OCI-LY1 (cell line): ENCODE results near the gene RDH14.

Source experiments
- H2AFZ ChIP-seq: fragments of 200-600 bp; sonication (generic), shearing (Covaris generic); 2 replicates; pipeline ENCODE4 v1.6.0; 2014; ENCODE audit warnings: antibody characterized with exemption, mild to moderate bottlenecking, low read length
- H3F3A ChIP-seq: fragments of 200-600 bp; sonication (generic), shearing (Covaris generic); 2 replicates; pipeline ENCODE4 v1.6.0; 2014; ENCODE audit warnings: mild to moderate bottlenecking, antibody characterized with exemption, low read length, moderate library complexity; ENCODE audit not compliant: insufficient read depth
- H3K27ac ChIP-seq: fragments of 200-600 bp; sonication (generic); 2 replicates; pipeline ENCODE4 v1.5.1; 2014; ENCODE audit warnings: low read length, mixed run types, mild to moderate bottlenecking, low read depth; ENCODE audit not compliant: poor library complexity, severe bottlenecking
- H3K27me3 ChIP-seq: fragments of 200-600 bp; sonication (generic); 2 replicates; pipeline ENCODE4 v1.6.0; 2014; ENCODE audit warnings: antibody characterized with exemption, mild to moderate bottlenecking, low read length, moderate library complexity; ENCODE audit not compliant: insufficient read depth
- H3K36me3 ChIP-seq: fragments of 200-600 bp; sonication (generic); 2 replicates; pipeline ENCODE4 v1.6.1; 2014; ENCODE audit warnings: mild to moderate bottlenecking, antibody characterized with exemption, low read length, moderate library complexity, mixed read lengths; ENCODE audit not compliant: insufficient read depth
- H3K4me1 ChIP-seq: fragments of 200-600 bp; sonication (generic); 2 replicates; pipeline ENCODE4 v1.5.1; 2014; ENCODE audit warnings: mild to moderate bottlenecking, low read length, moderate library complexity; ENCODE audit not compliant: insufficient read depth, severe bottlenecking
- H3K4me2 ChIP-seq: fragments of 200-600 bp; sonication (generic), shearing (Covaris generic); 2 replicates; pipeline ENCODE4 v1.6.1; 2014; ENCODE audit warnings: low read length
- H3K4me3 ChIP-seq: fragments of 200-600 bp; sonication (generic); 2 replicates; pipeline ENCODE4 v1.5.1; 2014; ENCODE audit warnings: low read length, low read depth, mild to moderate bottlenecking, mixed read lengths; ENCODE audit not compliant: poor library complexity, severe bottlenecking
- H3K79me2 ChIP-seq: fragments of 200-600 bp; shearing (Covaris generic); 2 replicates; pipeline ENCODE4 v1.6.1; 2016; ENCODE audit warnings: mixed run types, low read length, mixed read lengths; ENCODE audit not compliant: insufficient read depth
- H3K9ac ChIP-seq: fragments of 200-600 bp; sonication (generic), shearing (Covaris generic); 2 replicates; pipeline ENCODE4 v1.6.1; 2014; ENCODE audit warnings: mild to moderate bottlenecking, low read length, mixed read lengths
- H3K9me2 ChIP-seq: fragments of 200-600 bp; sonication (generic), shearing (Covaris generic); 2 replicates; pipeline ENCODE4 v1.6.1; 2014; ENCODE audit warnings: low read depth, mild to moderate bottlenecking, low read length, mixed read lengths
- H3K9me3 ChIP-seq: fragments of 200-600 bp; shearing (Covaris generic); 2 replicates; pipeline ENCODE4 v1.6.1; 2014; ENCODE audit warnings: low read length, mixed read lengths
- H4K20me1 ChIP-seq: fragments of 200-600 bp; sonication (generic), shearing (Covaris generic); 2 replicates; pipeline ENCODE4 v1.6.0; 2016; ENCODE audit warnings: mild to moderate bottlenecking, low read length; ENCODE audit not compliant: insufficient read depth
- EZH2 ChIP-seq: fragments of 200-600 bp; sonication (generic), shearing (Covaris generic); IDR thresholded peaks from 2 replicates; pipeline ENCODE4 v1.8.0; 2017; ENCODE audit warnings: borderline replicate concordance, mixed run types, mild to moderate bottlenecking, antibody characterized with exemption, low read length, moderate library complexity, mixed read lengths
- TF ChIP-seq, protein P1 (sequence below): fragments of 200-600 bp; sonication (generic), shearing (Covaris generic); IDR thresholded peaks from 2 replicates; pipeline ENCODE4 v1.5.1; 2017; ENCODE audit warnings: mild to moderate bottlenecking, antibody characterized with exemption, low read length, moderate library complexity, mixed read lengths

RDH14 gene

GRCh38 chr2:18566145-18566769, 5.8 kb upstream of the RDH14 start:
- H4K20me1 ChIP-seq: no peaks in the 10 kb centered on the region
- no peak overlapping the region for H3K4me3 ChIP-seq
- no peaks in the 10 kb centered on the region for H3K79me2 ChIP-seq
- no peaks in the 10 kb centered on the region for H3F3A ChIP-seq
- no peak overlapping the region for H3K4me2 ChIP-seq
- no peak for TF ChIP-seq EZH2
- TF ChIP-seq, protein P1, sequence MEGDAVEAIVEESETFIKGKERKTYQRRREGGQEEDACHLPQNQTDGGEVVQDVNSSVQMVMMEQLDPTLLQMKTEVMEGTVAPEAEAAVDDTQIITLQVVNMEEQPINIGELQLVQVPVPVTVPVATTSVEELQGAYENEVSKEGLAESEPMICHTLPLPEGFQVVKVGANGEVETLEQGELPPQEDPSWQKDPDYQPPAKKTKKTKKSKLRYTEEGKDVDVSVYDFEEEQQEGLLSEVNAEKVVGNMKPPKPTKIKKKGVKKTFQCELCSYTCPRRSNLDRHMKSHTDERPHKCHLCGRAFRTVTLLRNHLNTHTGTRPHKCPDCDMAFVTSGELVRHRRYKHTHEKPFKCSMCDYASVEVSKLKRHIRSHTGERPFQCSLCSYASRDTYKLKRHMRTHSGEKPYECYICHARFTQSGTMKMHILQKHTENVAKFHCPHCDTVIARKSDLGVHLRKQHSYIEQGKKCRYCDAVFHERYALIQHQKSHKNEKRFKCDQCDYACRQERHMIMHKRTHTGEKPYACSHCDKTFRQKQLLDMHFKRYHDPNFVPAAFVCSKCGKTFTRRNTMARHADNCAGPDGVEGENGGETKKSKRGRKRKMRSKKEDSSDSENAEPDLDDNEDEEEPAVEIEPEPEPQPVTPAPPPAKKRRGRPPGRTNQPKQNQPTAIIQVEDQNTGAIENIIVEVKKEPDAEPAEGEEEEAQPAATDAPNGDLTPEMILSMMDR: no peak
- H3K27ac ChIP-seq: no peak overlapping the region
- H3K36me3 ChIP-seq: no peaks in the 10 kb centered on the region
- no peak overlapping the region for H3K9ac ChIP-seq
- H3K9me2 ChIP-seq: no peaks in the 10 kb centered on the region
- H2AFZ ChIP-seq: no peak overlapping the region
- H3K4me1 ChIP-seq: peaks cover 2% of the 10 kb centered on the region
- H3K27me3 ChIP-seq: no peaks in the 10 kb centered on the region
- no peaks in the 10 kb centered on the region for H3K9me3 ChIP-seq

DNA sequence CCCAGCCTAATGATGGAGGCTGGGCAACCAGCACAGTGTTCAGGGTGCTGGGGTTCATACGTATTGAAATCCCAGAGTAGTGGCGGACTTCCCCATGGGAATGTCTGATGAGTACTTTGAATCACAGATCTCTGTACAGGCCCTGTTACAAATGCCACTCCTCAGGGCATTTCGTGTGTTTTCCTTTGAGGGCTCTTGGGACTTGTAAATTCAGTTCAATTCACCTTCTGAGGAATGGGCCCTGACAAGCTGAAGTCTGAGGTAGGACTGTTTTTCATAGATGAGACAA, 288 bp upstream of the RDH14 start:
- Histone ChIP-seq H3K9me2 (no peaks in the 10 kb centered on the region), H2AFZ (peak overlapping the region; percentile 98), H4K20me1 (no peaks in the 10 kb centered on the region), H3K79me2 (peaks cover 5% of the 10 kb centered on the region; the same call in 1 of the 2 replicates), H3F3A (no peaks in the 10 kb centered on the region), H3K4me3 (peak overlapping the region; percentile 91), H3K4me2 (peak overlapping the region; percentile 97), H3K9me3 (no peaks in the 10 kb centered on the region), H3K27ac (no peak overlapping the region), H3K36me3 (peaks cover 2% of the 10 kb centered on the region; the same call in 1 of the 2 replicates), H3K4me1 (peaks cover 20% of the 10 kb centered on the region), H3K9ac (peak overlapping the region; percentile 90), H3K27me3 (no peaks in the 10 kb centered on the region)
- no peak for TF ChIP-seq EZH2
- TF ChIP-seq, protein P1: no peak

GRCh38 chr2:18559531-18560030, 872 bp downstream of the RDH14 start:
- no peaks in the 10 kb centered on the region for H3K9me3 ChIP-seq
- no peaks in the 10 kb centered on the region for H3K9me2 ChIP-seq
- H3K4me3 ChIP-seq: peak overlapping the region; percentile 91
- H3K36me3 ChIP-seq: peaks cover 10% of the 10 kb centered on the region
- H3K27me3 ChIP-seq: no peaks in the 10 kb centered on the region
- H3K27ac ChIP-seq: no peak overlapping the region
- no peaks in the 10 kb centered on the region for H3F3A ChIP-seq
- TF ChIP-seq, protein P1: no peak
- no peak for TF ChIP-seq EZH2
- no peaks in the 10 kb centered on the region for H4K20me1 ChIP-seq
- peaks cover 20% of the 10 kb centered on the region for H3K4me1 ChIP-seq
- H3K79me2 ChIP-seq: peaks cover 5% of the 10 kb centered on the region; the same call in 1 of the 2 replicates
- H3K4me2 ChIP-seq: peak overlapping the region; percentile 97
- H2AFZ ChIP-seq: no peak overlapping the region
- H3K9ac ChIP-seq: peak overlapping the region; percentile 90
